MM.1S (cell line): Measurements from ENCODE around the gene DCUN1D3.
"Not testable (repeated sequence)": the region's sequence is repeated elsewhere in the genome, so short reads cannot be mapped to it uniquely, and the experiment has no call there.

Source experiments
- CTCF ChIP-seq: fragments of 300-600 bp; sonication (generic); IDR thresholded peaks from 2 replicates; pipeline ENCODE4 v1.5.1; 2016; ENCODE audit warnings: antibody characterized with exemption, low read length, mixed read lengths
- EZH2 ChIP-seq: fragments of 300-600 bp; sonication (generic); optimal IDR thresholded peaks from 2 replicates; pipeline ENCODE3; 2017; ENCODE audit warnings: low read depth, mild to moderate bottlenecking, antibody characterized with exemption, low read length, mixed read lengths
- EZH2phosphoT487 ChIP-seq: fragments of 300-600 bp; sonication (generic); IDR thresholded peaks from 2 replicates; pipeline ENCODE4 v1.6.1; 2018; ENCODE audit warnings: antibody characterized with exemption, low read length

GRCh38 chr16:20860995-20861394 lies 39.2 kb downstream of the DCUN1D3 start:
- not testable (repeated sequence) for TF ChIP-seq CTCF, EZH2phosphoT487, EZH2
